SK-MEL-5 (cell line): ENCODE results near the gene HDC. TPM values are rescaled to one million over a fixed set of nuclear protein-coding genes. Genes with fewer than 3 reads are reported as not detected.

Source experiments
- DNase-seq: peaks from one replicate; pipeline ENCODE4 v3.0.0-alpha.2; 2016; ENCODE audit warnings: low read depth, low spot score
- in situ Hi-C: cut with HindIII; loops from 2 replicates; pipeline ENCODE4 v1.10.0; 2016; ENCODE audit warnings: low sequenced_read_pairs, high pct_unique_total_duplicates, low pct_unique_long_range_greater_than_20kb
- polyA plus RNA-seq, 2 experiments: library from polyadenylated mRNA; depleted of rRNA; stranded (reverse); fragments of >200 nt; gene quantifications; 2 replicates each; pipeline ENCODE4 v1.2.3, GENCODE V29; 2015
- total RNA-seq: library from RNA; depleted of rRNA; stranded (reverse); fragments of >200 nt; shearing (Covaris generic); gene quantifications from 2 replicates; pipeline ENCODE4 v1.2.3, GENCODE V29; 2014; rRNA removed

Gene HDC
- not detected in 2 replicates for total RNA-seq
- polyA plus RNA-seq (2015; cell fraction: cytosol; rRNA removed), result not detected in 2 replicates
- polyA plus RNA-seq (2015; cell fraction: nucleus; rRNA removed), result 0.76 TPM in 1 of 2 replicates, not detected in the other

GRCh38 chr15:50265620-50266019, at the start of gene HDC:
HDC (minus strand) TSS chr15:50265726; CDS start chr15:50265623, 103 bp downstream.
- DNase-seq, result no peak
- in situ Hi-C loops, result no loop called here

GRCh38 chr15:50312636-50313035, 47.1 kb upstream of the HDC start:
- in situ Hi-C loops, result no loop called here
- no peak for DNase-seq

GRCh38 chr15:50307799-50308198, 42.3 kb upstream of the HDC start:
- in situ Hi-C loops, result no loop called here
- no peak for DNase-seq

GRCh38 chr15:50304836-50305235, 39.3 kb upstream of the HDC start:
- in situ Hi-C loops, result no loop called here
- DNase-seq, result no peak

- DNase-seq, result no peak
- in situ Hi-C loops, result no loop called here
These were observed 37.1 kb upstream of the HDC start for GRCh38 chr15:50302581-50302980.

- in situ Hi-C loops, result no loop called here
- no peak for DNase-seq
These were observed 32.8 kb upstream of the HDC start for GRCh38 chr15:50298340-50298739.

GRCh38 chr15:50295966-50296365, 30.4 kb upstream of the HDC start:
- DNase-seq, result no peak
- in situ Hi-C loops, result no loop called here

- in situ Hi-C loops, result no loop called here
- DNase-seq, result no peak
These were observed 24.2 kb upstream of the HDC start for GRCh38 chr15:50289749-50290148.

- DNase-seq, result no peak
- in situ Hi-C loops, result no loop called here
These were observed 22.0 kb upstream of the HDC start for GRCh38 chr15:50287324-50288116.

GRCh38 chr15:50281427-50281826, 15.9 kb upstream of the HDC start:
- in situ Hi-C loops, result no loop called here
- DNase-seq, result no peak

GRCh38 chr15:50280271-50280670, 14.7 kb upstream of the HDC start:
- in situ Hi-C loops, result no loop called here
- DNase-seq, result no peak

GRCh38 chr15:50278496-50278895, 13.0 kb upstream of the HDC start:
- in situ Hi-C loops, result no loop called here

GRCh38 chr15:50277370-50277769, 11.8 kb upstream of the HDC start:
- no peak for DNase-seq
- in situ Hi-C loops, result no loop called here

More at GRCh38 chr15:50278496-50278895, 13.0 kb upstream of the HDC start:
- DNase-seq, result no peak

GRCh38 chr15:50275908-50276307, 10.4 kb upstream of the HDC start:
- in situ Hi-C loops, result no loop called here
- no peak for DNase-seq

- DNase-seq, result no peak
- in situ Hi-C loops, result no loop called here
These were observed 9.6 kb upstream of the HDC start for GRCh38 chr15:50275091-50275490.

GRCh38 chr15:50267577-50267976, 2.1 kb upstream of the HDC start:
- in situ Hi-C loops, result no loop called here
- DNase-seq, result no peak

- DNase-seq, result no peak
- in situ Hi-C loops, result no loop called here
These were observed 3.0 kb downstream of the HDC start for GRCh38 chr15:50262533-50262932.

- no peak for DNase-seq
- in situ Hi-C loops, result no loop called here
These were observed 3.5 kb downstream of the HDC start for GRCh38 chr15:50261981-50262380.

- no peak for DNase-seq
- in situ Hi-C loops, result no loop called here
These were observed 4.5 kb downstream of the HDC start for GRCh38 chr15:50260969-50261496.
